Smooth muscle cell (in vitro differentiated cells): ENCODE data around the gene PLCB4. TPM values are rescaled to one million over a fixed set of nuclear protein-coding genes. Genes with fewer than 3 reads are reported as not detected.

Source experiments
- DNase-seq: peaks from one replicate; lab custom pipeline; 2025; ENCODE audit not compliant: unreplicated experiment; lab: John Stamatoyannopoulos, UW
- H2AFZ ChIP-seq: fragments of 200-600 bp; sonication (generic); 2 replicates; pipeline ENCODE4 v1.6.0; 2016; ENCODE audit warnings: antibody characterized with exemption, low read depth, mild to moderate bottlenecking
- H3F3A ChIP-seq: fragments of 200-600 bp; sonication (generic); 2 replicates; pipeline ENCODE4 v1.6.0; 2017; ENCODE audit warnings: antibody characterized with exemption, low read depth
- H3K27ac ChIP-seq: fragments of 200-600 bp; sonication (generic); 2 replicates; pipeline ENCODE4 v1.5.1; 2016; ENCODE audit warnings: low read depth, mild to moderate bottlenecking
- H3K27me3 ChIP-seq: fragments of 200-600 bp; sonication (generic); 2 replicates; pipeline ENCODE4 v1.6.1; 2016; ENCODE audit warnings: low read depth, mild to moderate bottlenecking
- H3K36me3 ChIP-seq: fragments of 200-600 bp; sonication (generic); 2 replicates; pipeline ENCODE4 v1.5.1; 2016; ENCODE audit warnings: low read depth
- H3K4me1 ChIP-seq: fragments of 200-600 bp; sonication (generic); 2 replicates; pipeline ENCODE4 v1.5.1; 2016; ENCODE audit warnings: low read depth
- H3K4me2 ChIP-seq: fragments of 200-600 bp; sonication (generic); 2 replicates; pipeline ENCODE4 v1.6.0; 2016; ENCODE audit warnings: mild to moderate bottlenecking
- H3K4me3 ChIP-seq: fragments of 200-600 bp; sonication (generic); 2 replicates; pipeline ENCODE4 v1.5.1; 2016; ENCODE audit warnings: mild to moderate bottlenecking
- H3K79me2 ChIP-seq: fragments of 200-600 bp; sonication (generic); 2 replicates; pipeline ENCODE4 v1.6.0; 2016; ENCODE audit warnings: low read depth, mild to moderate bottlenecking
- H3K9ac ChIP-seq: fragments of 200-600 bp; sonication (generic); 2 replicates; pipeline ENCODE4 v1.6.0; 2016; ENCODE audit warnings: low read depth
- H3K9me3 ChIP-seq: fragments of 200-600 bp; sonication (generic); replicated peaks from 2 replicates; pipeline ENCODE4 v1.5.1; 2016; ENCODE audit warnings: low read depth
- H4K20me1 ChIP-seq: fragments of 200-600 bp; sonication (generic); 2 replicates; pipeline ENCODE4 v1.6.0; 2016; ENCODE audit warnings: low read depth
- WGBS: methylation state at CpG from one replicate; pipeline ENCODE4 v1.1.7; 2016; ENCODE audit warnings: low lambda C conversion rate; 5-methylcytosine and 5-hydroxymethylcytosine counted together
- polyA plus RNA-seq: library from polyadenylated mRNA; unstranded; fragments of >200 nt; fragmentation: Nextera tagmentation; extraction: Ambion mirVana; gene quantifications from 2 replicates; pipeline ENCODE4 v1.2.1, GENCODE V29; 2016
- total RNA-seq: library from RNA; depleted of rRNA; stranded (reverse); fragments of >200 nt; gene quantifications from 2 replicates; pipeline ENCODE4 v1.2.3, GENCODE V29; 2014
- TF ChIP-seq, protein P1 (sequence below): fragments of 200-600 bp; sonication (generic); IDR thresholded peaks from 2 replicates; pipeline ENCODE4 v1.5.1; 2017; ENCODE audit warnings: borderline replicate concordance, mild to moderate bottlenecking, antibody characterized with exemption; ENCODE audit not compliant: insufficient read depth, poor library complexity, severe bottlenecking

The PLCB4 gene
- total and polyA plus RNA-seq, 2 experiments from 2014 or later = 3.0 to 5.3 TPM

DNA sequence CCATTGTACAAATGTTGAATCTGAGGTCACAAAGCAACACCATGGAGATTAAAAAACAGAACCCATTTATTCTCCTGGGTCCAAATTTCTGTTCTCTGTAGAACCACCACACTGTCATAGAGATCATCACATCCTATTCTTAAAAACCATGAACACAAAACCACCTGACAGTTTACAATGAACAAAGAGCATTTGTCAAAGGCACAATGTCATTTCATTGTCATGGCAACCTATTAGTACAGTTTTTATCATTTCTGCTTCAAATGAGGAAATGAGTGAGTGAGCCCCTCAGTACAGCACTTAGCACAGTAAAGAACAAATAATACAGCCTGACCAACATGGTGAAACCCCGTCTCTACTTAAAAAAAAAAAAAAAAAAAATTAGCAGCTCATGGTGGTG lies 422.4 kb downstream of the PLCB4 start:
- Histone ChIP-seq H2AFZ (no peak overlapping the region), H3K9ac (no peak overlapping the region), H3K27me3 (peaks cover 17% of the 10 kb centered on the region), H3K4me1 (no peaks in the 10 kb centered on the region), H3K4me3 (no peak overlapping the region), H3K36me3 (no peaks in the 10 kb centered on the region), H4K20me1 (no peaks in the 10 kb centered on the region), H3K79me2 (no peaks in the 10 kb centered on the region), H3K27ac (no peak overlapping the region), H3K9me3 (no peaks in the 10 kb centered on the region), H3F3A (no peaks in the 10 kb centered on the region), H3K4me2 (no peak overlapping the region)
- DNase-seq = no peak
- TF ChIP-seq, protein P1, sequence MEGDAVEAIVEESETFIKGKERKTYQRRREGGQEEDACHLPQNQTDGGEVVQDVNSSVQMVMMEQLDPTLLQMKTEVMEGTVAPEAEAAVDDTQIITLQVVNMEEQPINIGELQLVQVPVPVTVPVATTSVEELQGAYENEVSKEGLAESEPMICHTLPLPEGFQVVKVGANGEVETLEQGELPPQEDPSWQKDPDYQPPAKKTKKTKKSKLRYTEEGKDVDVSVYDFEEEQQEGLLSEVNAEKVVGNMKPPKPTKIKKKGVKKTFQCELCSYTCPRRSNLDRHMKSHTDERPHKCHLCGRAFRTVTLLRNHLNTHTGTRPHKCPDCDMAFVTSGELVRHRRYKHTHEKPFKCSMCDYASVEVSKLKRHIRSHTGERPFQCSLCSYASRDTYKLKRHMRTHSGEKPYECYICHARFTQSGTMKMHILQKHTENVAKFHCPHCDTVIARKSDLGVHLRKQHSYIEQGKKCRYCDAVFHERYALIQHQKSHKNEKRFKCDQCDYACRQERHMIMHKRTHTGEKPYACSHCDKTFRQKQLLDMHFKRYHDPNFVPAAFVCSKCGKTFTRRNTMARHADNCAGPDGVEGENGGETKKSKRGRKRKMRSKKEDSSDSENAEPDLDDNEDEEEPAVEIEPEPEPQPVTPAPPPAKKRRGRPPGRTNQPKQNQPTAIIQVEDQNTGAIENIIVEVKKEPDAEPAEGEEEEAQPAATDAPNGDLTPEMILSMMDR = no peak
- WGBS = 91% methylated on average over 1 of the region's 1 CpG

DNA sequence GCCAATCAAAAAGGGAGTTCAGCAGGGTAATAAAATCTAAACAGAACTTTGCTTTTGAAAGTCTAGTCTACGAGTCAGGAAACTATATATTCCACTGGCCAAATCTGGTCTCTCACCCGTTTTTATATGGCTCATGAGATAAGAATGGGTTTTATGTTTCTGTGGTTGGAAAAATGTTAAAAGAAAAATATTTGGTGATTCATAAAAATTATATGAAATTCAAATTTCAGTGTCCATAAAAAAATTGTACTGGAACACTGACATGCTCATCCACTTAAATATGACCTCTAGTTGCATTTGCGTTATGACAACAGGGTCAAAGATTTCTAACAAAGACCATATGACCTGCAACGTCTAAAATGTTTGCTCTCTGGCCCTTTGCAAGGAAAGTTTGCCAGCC lies 423.2 kb downstream of the PLCB4 start:
- Histone ChIP-seq H2AFZ (no peak overlapping the region), H3K4me3 (no peak overlapping the region), H3K4me1 (no peaks in the 10 kb centered on the region), H3K9ac (no peak overlapping the region), H3K9me3 (no peaks in the 10 kb centered on the region), H3K27me3 (peaks cover 17% of the 10 kb centered on the region), H3F3A (no peaks in the 10 kb centered on the region), H3K4me2 (no peak overlapping the region), H3K27ac (no peak overlapping the region), H4K20me1 (no peaks in the 10 kb centered on the region), H3K79me2 (no peaks in the 10 kb centered on the region), H3K36me3 (no peaks in the 10 kb centered on the region)
- no peak for DNase-seq
- TF ChIP-seq, protein P1 = no peak
- 76% methylated on average over 4 of the region's 4 CpGs for WGBS

DNA sequence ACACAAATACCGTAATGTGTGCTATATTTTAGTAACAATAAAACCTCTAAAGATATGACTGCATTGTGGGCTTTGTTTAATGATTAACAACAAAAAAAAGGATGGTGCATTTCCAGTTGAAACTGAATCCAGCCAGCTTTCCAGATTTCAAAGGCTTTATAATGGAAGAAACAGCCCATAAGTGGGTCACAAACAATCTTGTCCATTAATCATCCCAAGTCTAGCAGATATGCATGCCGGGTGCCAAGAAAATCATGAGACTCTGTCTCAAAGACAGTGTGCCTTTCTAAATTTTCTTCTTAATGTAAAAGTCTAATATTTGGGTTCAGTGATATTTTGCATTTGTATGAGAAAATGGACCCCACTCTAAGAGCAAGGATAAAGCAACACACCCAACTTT lies 424.9 kb downstream of the PLCB4 start:
- Histone ChIP-seq H3F3A (no peaks in the 10 kb centered on the region), H2AFZ (no peak overlapping the region), H3K4me1 (no peaks in the 10 kb centered on the region), H3K4me2 (no peak overlapping the region), H3K4me3 (no peak overlapping the region), H3K9me3 (no peaks in the 10 kb centered on the region), H3K9ac (no peak overlapping the region), H3K36me3 (no peaks in the 10 kb centered on the region), H3K27me3 (peaks cover 4% of the 10 kb centered on the region), H3K79me2 (no peaks in the 10 kb centered on the region), H4K20me1 (no peaks in the 10 kb centered on the region), H3K27ac (no peak overlapping the region)
- no peak for DNase-seq
- TF ChIP-seq, protein P1 = no peak
- WGBS = 96% methylated on average over 2 of the region's 2 CpGs

DNA sequence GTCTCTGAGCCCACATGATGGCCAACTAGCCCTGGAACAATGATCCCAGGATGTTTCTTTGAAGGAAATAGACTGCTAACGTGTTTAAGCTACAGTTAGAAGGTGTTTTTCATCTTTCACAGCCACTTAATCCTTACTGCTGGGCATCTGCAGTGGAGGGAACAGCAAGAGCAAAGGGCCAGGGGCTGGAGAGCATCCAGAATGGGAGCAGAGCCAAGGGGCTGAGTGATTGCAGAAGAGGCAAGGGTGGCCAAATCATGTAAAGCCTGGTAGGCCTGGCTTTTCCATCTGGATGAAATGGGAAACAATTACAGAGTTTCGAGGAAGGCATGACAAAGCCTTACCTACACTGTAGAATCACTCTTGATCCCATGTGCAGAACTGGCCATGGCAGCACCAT lies 426.8 kb downstream of the PLCB4 start:
- Histone ChIP-seq H4K20me1 (no peaks in the 10 kb centered on the region), H3K9ac (no peak overlapping the region), H3F3A (no peaks in the 10 kb centered on the region), H3K27me3 (peaks cover 2% of the 10 kb centered on the region), H3K36me3 (no peaks in the 10 kb centered on the region), H3K27ac (no peak overlapping the region), H3K79me2 (no peaks in the 10 kb centered on the region), H3K4me1 (no peaks in the 10 kb centered on the region), H3K4me3 (no peak overlapping the region), H2AFZ (no peak overlapping the region), H3K4me2 (no peak overlapping the region), H3K9me3 (no peaks in the 10 kb centered on the region)
- no peak for DNase-seq
- TF ChIP-seq, protein P1 = no peak
- 72% methylated on average over 2 of the region's 2 CpGs for WGBS
